Measurements from ENCODE around the gene RGS21.
A peak's percentile ranks its signal among the peaks of the same experiment; 100 is the strongest.
"Not testable (repeated sequence)": the region's sequence is repeated elsewhere in the genome, so short reads cannot be mapped to it uniquely, and the experiment has no call there.

RGS21 gene

GRCh38 chr1:192284927-192285326, 31.9 kb upstream of the RGS21 start:
- no peak for DNase-seq (ENCODE audit: low read depth, low spot score)
- H3K4me3 ChIP-seq (ENCODE audit: low read depth, low read length): no peak overlapping the region
- TF ChIP-seq, protein P1, sequence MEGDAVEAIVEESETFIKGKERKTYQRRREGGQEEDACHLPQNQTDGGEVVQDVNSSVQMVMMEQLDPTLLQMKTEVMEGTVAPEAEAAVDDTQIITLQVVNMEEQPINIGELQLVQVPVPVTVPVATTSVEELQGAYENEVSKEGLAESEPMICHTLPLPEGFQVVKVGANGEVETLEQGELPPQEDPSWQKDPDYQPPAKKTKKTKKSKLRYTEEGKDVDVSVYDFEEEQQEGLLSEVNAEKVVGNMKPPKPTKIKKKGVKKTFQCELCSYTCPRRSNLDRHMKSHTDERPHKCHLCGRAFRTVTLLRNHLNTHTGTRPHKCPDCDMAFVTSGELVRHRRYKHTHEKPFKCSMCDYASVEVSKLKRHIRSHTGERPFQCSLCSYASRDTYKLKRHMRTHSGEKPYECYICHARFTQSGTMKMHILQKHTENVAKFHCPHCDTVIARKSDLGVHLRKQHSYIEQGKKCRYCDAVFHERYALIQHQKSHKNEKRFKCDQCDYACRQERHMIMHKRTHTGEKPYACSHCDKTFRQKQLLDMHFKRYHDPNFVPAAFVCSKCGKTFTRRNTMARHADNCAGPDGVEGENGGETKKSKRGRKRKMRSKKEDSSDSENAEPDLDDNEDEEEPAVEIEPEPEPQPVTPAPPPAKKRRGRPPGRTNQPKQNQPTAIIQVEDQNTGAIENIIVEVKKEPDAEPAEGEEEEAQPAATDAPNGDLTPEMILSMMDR (IDR thresholded peaks at IDR 0.05; ENCODE audit: low read depth, low read length): no peak
- in situ Hi-C loops (cut with HindIII; ENCODE audit: low sequenced_read_pairs): no loop called here

DNA sequence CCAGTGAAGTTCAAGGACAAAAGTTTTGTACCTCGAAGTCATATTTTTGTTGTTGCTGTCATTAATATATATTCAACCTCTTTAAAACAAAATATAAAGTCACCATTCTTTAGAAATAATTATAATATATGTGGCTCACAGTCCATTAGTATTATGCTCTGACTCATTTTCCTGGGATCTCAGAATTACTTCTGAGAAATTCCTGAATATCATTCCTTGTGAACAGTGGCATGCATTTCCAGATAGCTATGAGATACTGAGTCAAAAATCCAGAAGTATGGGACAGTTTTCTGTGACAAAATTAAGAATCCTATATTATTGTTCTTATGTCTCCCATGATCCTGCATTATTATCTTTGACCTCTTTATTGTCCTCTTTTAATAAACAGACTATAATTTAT, 13.8 kb upstream of the RGS21 start:
- peak; percentile 33 for DNase-seq (ENCODE audit: low read depth, low spot score)
- H3K4me3 ChIP-seq (ENCODE audit: low read depth, low read length): no peak overlapping the region
- in situ Hi-C loops (cut with HindIII; ENCODE audit: low sequenced_read_pairs): no loop called here
- TF ChIP-seq, protein P1 (IDR thresholded peaks at IDR 0.05; ENCODE audit: low read depth, low read length): no peak

DNA sequence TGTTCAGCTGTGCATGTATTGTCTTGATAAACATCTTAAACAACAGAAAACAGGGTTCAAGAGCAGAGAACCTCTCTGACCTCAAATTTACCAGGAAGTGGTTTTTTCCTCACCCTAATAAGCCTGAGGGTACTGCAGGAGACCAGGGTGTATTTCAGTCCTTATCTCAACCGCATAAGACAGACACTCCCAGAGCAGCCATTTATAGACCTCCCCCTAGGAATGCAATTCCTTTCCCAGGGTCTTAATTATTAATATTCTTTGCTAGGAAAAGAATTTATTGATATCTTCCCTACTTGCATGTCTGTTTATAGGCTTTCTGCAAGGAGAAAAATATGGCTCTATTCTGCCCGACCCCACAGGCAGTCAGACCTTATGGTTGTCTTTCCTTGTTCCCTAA, 8.5 kb upstream of the RGS21 start:
- in situ Hi-C loops (cut with HindIII; ENCODE audit: low sequenced_read_pairs); H3K4me3 ChIP-seq (ENCODE audit: low read depth, low read length): not testable (repeated sequence)

GRCh38 chr1:192311281-192311680, 5.5 kb upstream of the RGS21 start:
- in situ Hi-C loops (cut with HindIII; ENCODE audit: low sequenced_read_pairs): no loop called here
- no peak overlapping the region for H3K4me3 ChIP-seq (ENCODE audit: low read depth, low read length)
- DNase-seq (ENCODE audit: low read depth, low spot score): peak; percentile 70
- TF ChIP-seq, protein P1 (IDR thresholded peaks at IDR 0.05; ENCODE audit: low read depth, low read length): peak; percentile 69

More for the DNA sequence above, 8.5 kb upstream of the RGS21 start:
- DNase-seq (ENCODE audit: low read depth, low spot score): not testable (repeated sequence)

- in situ Hi-C loops (cut with HindIII; ENCODE audit: low sequenced_read_pairs): no loop called here
- TF ChIP-seq, protein P1 (IDR thresholded peaks at IDR 0.05; ENCODE audit: low read depth, low read length): no peak
- no peak overlapping the region for H3K4me3 ChIP-seq (ENCODE audit: low read depth, low read length)
- DNase-seq (ENCODE audit: low read depth, low spot score): no peak
Observed at GRCh38 chr1:192327997-192328396, 11.2 kb downstream of the RGS21 start.

GRCh38 chr1:192342842-192343241, 26.1 kb downstream of the RGS21 start:
- TF ChIP-seq, protein P1 (IDR thresholded peaks at IDR 0.05; ENCODE audit: low read depth, low read length): no peak
- in situ Hi-C loops (cut with HindIII; ENCODE audit: low sequenced_read_pairs): no loop called here
- no peak overlapping the region for H3K4me3 ChIP-seq (ENCODE audit: low read depth, low read length)
- DNase-seq (ENCODE audit: low read depth, low spot score): no peak

DNA sequence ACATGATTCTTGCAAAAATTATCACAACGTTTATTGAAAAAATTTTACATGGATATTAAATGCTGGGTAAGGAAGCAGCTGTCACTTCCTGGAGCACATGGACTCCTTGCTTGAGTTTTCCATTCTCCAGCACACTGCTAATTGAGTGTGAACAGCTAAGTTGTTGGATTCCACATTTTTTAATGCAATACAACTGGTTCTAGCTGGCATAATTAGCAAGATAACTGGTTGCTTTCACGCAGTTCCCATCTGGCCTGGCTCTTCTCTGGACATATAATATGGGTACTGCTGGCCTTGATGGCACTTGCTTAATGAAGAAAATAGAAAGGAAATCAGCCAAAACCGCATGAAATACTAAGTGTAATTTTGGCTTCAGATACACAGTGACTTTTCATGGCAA, 26.6 kb downstream of the RGS21 start:
- DNase-seq (ENCODE audit: low read depth, low spot score): no peak
- TF ChIP-seq, protein P1 (IDR thresholded peaks at IDR 0.05; ENCODE audit: low read depth, low read length): no peak
- in situ Hi-C loops (cut with HindIII; ENCODE audit: low sequenced_read_pairs): no loop called here
- H3K4me3 ChIP-seq (ENCODE audit: low read depth, low read length): no peak overlapping the region

All from astrocyte of the spinal cord (primary cell).